ENCODE results near the gene ANKRD55.

GRCh38 chr5:56281489-56282165, 48.5 kb upstream of the ANKRD55 start:
- TF ChIP-seq ZNF639 (tag by site-specific recombination; IDR thresholded peaks at IDR 0.05) (no peak), ZFP3 (tag by site-specific recombination; IDR thresholded peaks at IDR 0.05; ENCODE audit: low read depth) (no peak), CTCF (tag by site-specific recombination; IDR thresholded peaks at IDR 0.05) (no peak), ZNF23 (tag by site-specific recombination; IDR thresholded peaks at IDR 0.05; ENCODE audit: borderline replicate concordance) (no peak), YY1 (tag by site-specific recombination; IDR thresholded peaks at IDR 0.05) (no peak), ZNF660 (tag by site-specific recombination; IDR thresholded peaks at IDR 0.05) (no peak), TSHZ1 (tag by site-specific recombination; IDR thresholded peaks at IDR 0.05; ENCODE audit: borderline replicate concordance) (no peak)

All from HEK293 (cell line).